GM21576 (cell line): ENCODE data around the gene ATP8B1.
"Not testable (repeated sequence)": the region's sequence is repeated elsewhere in the genome, so short reads cannot be mapped to it uniquely, and the experiment has no call there.

Source experiments
- ATAC-seq: cut with Tn5 transposase; IDR thresholded peaks from one replicate; pipeline ENCODE4 v1.9.1; 2021; ENCODE audit warnings: mild to moderate bottlenecking, moderate library complexity; ENCODE audit not compliant: unreplicated experiment

Gene ATP8B1

DNA sequence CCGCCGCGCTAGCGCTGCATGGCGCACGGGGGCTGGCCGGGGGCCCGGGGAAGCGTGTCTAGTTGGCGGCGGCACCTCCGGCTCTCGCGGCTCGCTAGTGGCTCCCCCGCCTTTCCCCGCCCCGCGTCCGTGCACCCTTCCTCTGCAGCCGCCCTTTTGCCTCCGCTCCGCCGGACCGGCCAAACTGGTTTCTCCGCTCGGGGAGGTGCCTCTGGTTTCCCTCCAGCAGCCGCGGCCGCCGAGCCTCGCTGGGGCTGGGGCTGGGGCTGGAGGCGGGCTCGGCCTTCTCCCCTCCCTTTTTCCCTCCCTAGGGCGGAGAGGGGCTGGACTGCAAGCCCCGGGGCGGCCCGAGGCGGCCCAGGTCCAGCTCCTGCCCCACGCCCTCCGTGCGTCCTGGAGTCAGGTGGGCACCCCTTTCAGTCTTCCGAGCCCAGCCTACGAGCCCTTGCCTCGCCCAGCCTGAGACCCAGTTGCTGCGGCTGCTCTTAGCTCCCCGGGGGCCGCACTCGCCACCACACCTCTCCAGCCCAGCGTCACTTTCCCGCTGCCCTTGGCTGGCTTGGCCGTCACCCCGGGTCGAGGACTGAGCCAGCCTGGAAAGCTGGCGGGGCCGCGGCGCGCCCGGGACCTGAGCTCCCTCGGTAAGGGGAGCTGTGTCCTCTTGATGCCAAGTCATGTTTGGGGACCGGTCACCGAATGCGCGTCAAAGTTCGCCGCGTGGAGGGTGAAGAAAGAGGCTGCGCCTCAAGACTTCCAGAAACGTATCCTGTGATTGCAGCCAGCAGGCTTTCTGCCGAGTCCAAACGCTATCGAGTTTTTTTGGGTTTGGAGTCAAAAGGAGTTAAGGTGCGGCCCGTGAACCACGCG lies at the start of gene ATP8B1:
TSS of gene ATP8B1 (minus strand) at position 213 of the 867 bp plus-strand sequence. CDS start 71,508 bp downstream, outside the sequence.
- no peak for ATAC-seq

DNA sequence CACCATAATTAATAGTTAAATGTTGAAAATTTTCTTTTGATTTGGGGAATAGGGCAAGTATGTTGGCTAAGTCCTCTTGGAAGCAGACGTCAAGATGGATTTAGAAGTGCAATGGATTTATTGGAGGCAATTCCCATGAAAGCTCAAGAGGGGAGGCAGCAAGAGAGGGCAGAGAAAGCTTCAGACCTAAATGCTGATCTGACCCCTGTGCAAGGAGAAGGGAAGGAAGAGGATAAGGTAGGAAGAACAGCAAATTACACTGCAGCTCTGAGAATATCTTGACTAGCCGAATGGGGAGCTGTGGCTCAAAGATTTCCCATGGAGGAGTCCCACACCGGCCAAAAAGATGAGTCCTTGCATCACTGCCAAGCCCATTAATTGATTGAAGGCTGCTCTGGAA lies 46.9 kb upstream of the ATP8B1 start:
- ATAC-seq: no peak

DNA sequence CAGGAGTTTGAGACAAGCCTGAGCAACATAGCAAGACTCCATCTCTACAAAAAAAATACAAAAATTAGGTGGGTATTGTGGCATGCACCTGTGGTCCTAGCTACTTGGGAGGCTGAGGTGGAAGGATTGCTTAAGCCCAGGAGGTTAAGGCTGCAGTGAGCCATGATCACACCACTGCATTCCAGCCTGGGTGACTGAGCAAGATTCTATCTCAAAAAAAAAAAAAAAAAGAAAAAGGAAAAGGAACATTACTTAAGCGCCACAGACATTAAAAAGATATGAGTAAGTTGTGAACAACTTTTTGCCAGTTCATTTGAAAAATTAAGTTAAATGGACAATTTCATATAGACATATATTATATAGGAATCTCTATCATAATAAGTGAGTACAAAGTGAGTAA lies 45.3 kb upstream of the ATP8B1 start:
- not testable (repeated sequence) for ATAC-seq

DNA sequence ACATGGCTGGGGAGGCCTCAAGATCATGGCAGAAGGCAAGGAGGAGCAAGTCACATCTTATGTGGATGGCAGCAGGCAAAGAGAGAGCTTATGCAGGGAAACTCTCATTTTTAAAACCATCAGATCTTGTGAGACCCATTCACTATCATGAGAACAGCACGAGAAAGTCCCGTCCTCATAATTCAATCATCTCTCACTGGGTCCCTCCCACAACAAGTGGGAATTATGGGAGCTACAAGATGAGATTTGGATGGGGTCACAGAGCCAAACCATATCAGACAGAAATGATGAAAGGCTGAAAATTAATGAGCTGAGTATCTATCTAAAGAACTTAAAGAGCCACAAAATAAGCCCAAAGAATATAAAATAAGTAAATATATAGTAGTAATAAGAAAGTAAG lies 44.3 kb upstream of the ATP8B1 start:
- ATAC-seq: not testable (repeated sequence)

DNA sequence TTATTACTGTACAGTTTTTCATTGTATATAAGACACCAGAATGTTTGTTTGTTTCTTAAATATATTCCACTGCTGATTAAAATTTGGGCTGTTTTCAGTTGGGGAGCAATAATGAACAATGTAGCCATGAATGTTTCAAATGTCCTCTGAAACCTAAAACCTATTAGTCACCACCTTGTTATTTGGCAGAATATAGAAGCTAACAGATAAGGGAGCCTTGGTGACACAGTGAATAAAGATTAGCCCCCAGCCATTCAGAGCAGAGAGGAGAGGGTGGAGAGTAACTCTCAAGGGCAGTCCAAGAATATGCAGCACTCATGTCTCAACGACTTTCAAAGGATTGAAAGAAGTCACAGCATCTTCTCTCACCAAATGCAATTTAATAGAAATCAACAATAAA lies 43.1 kb upstream of the ATP8B1 start:
- ATAC-seq: no peak

DNA sequence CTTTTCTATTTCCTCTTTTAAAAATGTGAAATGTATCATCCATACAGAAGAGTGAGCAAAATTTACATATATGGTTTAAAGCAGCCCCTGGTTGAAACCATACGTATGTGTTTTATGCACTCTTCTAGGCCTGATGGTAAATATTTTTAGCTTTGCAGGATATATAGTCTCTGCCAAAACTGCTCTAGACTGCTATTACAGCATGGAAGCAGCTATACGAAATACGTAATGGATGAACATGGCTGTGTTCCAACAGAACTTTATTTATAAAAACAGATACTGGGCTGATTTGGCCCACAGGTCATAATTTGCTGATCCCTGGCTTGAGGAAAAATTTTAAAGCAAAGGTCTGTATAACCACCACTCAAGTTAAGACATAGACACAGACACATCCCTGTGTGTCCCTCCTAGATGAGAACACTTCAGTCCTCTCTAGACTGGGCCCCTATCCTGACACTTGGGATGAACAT lies 42.5 kb upstream of the ATP8B1 start:
- no peak for ATAC-seq

DNA sequence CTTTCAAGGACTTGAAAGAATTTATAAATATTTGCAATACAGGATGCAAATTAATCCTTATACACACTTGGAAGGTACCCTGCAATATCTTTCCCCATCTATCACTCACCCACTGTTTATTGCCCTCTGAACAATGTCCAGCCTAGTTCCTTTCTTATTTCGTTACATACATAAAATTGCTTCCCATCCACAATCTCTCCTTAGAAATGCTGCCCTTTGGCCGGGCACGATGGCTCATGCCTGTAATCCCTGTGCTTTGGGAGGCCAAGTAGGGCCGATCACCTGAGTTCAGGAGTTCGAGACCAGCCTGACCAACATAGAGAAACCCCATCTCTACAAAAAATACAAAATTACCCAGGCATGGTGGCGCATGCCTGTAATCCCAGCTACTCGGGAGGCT lies 41.2 kb upstream of the ATP8B1 start:
- no peak for ATAC-seq

DNA sequence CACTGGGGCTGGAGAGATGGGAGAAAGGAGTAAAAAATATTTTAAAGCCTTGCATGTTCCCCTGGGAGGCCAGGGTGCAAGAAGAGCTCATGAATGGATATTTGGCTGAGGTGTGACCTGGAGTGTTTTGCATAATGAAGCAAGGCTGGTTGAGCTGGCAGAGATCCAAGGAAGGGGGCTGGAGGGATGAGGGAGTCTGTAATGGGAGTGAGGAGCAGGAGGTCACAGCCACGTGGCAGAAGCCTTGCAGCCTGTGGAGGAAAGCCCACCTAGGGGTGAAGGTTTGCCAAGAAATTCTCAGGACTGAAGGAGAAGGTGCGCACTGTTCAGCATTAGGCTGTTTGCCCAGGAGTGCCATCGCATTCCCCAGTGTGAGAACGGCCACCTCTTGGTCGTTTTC lies 40.3 kb upstream of the ATP8B1 start:
- ATAC-seq: no peak

DNA sequence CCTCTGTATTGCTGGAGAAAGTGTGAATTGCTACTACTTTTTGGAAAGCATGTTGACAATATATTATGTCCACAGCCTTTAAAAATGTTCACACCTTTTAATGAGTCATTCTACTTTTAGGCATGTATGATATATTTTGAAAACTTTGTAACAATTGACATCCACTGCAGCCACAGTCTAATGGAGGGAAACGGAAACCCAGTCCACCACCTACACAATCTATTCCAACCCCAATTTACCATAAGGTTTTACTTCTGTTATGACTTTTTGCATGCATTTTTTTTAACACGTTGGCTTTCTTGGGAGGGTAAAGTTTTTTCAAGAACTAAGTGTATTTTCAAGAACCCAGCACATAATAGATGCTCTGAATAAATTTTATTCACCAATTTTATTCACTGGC lies 38.5 kb upstream of the ATP8B1 start:
- ATAC-seq: peak; percentile 50

DNA sequence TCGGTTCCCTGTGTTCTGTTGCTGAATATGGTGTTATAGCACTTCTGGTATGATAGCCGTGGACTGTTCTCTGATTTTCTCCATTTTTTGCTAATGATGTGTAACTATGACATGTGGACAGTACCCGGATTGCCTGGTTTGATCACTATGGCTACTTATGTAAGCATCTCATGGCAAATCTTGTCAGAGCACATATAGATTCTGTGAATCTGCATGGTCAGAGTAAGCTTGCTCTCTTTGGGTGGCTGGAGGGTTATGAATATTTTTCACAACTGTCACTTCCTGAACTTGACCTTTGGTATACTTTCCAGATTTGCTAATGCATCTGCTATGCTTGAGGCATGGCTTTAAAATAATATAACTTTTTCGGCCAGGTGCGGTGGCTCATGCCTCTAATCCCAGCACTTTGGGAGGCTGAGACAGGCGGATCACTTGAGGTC lies 36.8 kb upstream of the ATP8B1 start:
- ATAC-seq: no peak

DNA sequence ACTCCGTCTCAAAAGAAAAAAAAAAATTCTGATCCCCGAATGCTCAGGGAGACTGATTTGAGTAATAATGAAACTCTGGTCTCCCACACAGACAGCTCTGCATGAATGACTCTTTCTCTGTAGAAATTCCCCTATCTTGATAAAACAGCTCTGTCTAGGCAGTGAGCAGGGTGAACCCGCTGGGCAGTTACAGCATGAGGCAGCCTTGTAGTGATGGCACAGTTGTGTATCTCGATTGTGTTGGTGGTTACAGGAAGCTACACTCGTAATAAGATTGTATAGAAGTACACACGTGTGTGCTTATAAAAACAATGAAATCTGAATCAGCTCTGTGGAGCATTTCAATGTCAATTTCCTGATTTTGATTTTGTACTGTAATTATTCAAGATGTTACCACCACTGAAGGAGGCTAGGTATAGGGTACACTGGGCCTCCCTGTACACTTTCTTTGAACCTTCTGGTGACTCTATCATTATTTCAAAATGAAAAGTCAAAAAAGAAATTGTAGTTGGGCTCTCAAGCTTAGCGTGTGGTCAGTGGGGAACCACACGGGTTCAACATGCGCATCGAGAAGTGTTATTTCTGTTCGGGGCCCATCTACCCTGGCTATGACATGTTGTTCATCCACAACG lies 34.9 kb upstream of the ATP8B1 start:
- peak; percentile 81 for ATAC-seq

DNA sequence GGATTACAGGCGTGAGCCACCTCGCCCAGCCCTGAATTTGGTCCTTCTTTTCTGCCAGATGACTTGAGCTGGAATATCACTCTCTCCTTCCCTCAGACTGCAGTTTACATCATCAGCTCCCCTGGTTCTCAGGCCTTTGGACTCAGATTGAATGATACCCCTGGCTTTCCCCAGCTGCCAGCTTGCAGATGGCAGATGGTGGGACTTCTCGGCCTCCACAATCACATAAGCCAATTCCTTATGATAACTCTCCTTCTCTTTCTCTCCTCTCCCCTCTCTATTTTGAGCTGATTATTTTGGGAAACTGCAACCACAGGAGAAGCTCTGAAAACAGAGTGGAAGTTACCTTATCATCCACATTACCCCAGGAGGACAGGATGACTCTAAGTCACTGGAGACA lies 33.4 kb upstream of the ATP8B1 start:
- ATAC-seq: no peak

DNA sequence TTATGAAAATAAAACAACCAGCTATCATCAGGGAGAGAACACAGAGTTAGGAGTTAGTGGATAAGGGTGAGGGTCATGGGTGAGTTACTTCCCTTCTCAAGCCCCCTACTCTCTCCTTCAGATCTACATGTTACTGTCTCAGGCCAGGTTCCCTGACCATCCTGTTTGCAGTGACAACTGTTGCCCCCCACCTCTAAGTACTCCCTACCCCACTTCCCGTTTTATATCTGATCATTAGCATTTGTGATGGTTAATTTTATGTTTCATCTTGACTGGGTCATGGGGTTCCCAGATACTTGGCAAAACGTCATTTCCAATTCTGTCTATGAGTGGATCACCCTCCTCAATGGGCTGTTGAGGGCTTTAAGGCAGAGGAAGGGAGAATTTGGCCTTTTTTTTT lies 32.8 kb upstream of the ATP8B1 start:
- no peak for ATAC-seq

DNA sequence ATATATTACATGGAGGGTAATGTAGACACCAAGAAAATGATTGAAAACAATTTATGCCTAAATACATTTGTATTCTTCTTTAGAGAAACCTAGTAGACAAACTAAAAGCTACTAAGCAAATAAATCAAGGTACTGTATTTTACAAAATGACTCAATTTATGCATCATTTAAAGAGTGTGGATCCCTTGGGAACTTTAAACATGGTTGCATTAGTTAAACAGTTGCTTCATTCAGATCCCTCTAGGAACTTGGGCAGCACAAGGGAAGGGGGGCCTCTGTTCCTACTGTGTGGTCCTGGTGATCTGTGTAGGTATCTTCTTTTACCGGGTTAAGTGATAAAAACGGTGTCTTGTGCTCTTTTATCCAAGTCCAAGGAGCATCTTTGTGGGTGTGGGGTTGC lies 31.5 kb upstream of the ATP8B1 start:
- no peak for ATAC-seq

DNA sequence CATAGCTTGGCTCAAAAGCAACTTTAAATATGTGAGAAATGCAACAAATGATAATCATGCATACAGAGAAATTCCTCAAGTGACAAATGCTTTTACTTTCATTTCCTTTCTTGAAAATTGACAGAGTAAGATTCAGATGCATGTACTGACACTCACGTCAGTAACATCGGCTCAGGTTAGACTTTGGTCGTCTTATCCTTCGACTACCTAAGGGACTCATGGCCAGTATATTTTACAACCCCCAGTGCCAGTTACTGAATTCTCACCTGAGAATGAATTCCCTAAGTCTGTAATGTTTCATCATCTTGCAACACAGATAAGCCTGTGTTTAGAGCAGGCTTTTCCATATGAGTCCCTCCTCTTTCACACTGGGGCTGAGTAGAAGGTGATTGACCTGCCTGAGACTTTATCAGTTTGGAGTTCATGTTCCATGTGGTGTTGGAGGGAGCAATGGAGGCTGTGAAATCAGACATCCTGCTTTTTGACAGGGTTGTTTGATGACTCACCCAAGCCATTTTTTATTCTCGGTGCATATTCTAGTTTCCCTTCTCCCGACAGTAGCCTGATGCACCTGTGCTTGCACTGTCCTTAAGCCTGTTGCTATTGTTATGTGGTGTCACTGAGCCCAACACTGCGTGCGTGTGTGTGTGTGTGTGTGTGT lies 30.5 kb upstream of the ATP8B1 start:
- ATAC-seq: peak; percentile 42

DNA sequence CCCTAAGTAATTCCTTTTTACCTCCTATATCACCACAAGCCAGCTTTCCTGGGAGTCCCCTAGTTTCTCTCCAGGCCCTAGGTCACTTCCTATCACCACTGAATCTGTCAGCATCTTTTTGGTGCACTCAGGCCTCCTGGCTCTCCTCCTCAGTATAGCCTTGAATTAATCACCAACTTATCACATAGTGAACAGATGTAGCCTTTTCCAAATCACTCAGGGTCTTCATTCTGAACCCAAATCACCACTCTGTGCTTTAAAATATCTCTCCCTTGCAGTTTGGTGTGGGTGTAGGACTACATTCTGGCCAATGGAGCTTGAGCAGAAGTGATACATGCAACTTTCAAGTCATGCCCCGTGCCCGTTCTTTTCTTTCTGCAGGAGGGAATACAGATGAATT lies 29.6 kb upstream of the ATP8B1 start:
- ATAC-seq: no peak

DNA sequence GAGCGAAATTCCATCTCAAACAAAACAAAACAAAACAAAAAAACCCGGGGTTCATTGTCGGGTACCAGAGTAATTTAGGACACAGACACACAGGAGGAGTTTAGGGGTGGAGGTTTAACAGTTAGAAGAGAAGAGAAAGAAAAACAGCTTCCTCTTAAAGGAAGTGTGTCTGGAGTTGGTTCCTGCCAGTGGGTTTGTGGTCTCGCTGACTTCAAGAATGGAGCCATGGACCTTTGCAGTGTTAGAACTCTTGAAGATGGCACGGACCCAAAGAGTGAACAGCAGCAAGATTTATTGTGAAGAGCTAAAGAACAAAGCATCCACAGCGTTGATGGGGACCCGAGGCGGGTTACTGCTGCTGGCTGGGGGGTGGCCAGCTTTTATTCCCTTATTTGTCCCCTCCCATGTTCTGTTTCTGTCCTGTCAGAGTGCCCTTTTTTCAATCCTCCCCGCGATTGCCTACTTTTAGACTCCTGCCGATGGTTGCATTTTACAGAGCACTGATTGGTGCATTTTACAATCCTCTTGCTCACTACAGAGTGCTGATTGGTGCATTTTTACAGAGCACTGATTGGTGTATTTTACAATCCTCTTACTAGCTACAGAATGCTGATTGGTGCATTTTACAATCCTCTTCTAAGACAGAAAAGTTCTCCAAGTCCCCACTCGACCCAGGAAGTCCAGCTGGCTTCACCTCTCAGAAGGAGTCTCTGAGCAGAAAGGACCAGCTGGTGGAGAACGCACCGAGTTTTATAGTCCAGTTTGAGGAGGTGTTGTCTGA lies 28.7 kb upstream of the ATP8B1 start:
- no peak for ATAC-seq

DNA sequence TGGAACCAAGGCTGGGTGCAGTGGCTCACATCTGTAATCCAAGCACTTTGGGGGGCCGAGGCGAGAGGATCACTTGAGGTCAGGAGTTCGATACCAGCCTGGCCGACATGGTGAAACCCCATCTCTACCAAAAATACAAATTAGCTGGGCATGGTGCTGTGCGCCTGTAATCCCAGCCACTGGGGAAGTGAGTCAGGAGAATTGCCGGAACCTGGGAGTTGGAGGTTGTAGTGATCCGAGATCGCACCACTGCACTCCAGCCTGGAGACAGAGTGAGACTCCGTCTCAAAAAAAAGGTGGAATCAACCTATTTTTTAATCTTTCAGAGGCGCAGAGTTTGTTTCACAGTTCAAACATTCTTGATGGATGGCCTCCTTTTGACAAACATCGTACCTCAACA lies 24.5 kb upstream of the ATP8B1 start:
- no peak for ATAC-seq

DNA sequence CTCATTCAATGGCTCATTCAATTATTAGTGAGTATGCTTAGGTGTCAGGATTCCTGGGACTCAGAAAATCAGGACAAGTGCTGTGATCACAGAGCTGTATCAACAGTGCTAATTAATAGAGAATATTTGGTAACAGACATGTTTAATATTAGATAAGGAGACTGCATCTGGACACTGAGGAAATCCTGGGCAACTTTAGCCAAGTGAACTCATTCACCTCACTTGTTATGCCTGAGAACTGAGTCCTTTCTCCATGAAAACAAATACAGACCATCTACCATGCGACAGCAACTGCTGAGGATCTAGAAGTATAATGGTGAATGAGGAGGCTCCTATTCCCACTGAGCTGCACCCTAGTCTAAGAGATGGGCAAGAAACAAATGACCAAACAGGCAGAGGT lies 23.1 kb upstream of the ATP8B1 start:
- ATAC-seq: no peak

DNA sequence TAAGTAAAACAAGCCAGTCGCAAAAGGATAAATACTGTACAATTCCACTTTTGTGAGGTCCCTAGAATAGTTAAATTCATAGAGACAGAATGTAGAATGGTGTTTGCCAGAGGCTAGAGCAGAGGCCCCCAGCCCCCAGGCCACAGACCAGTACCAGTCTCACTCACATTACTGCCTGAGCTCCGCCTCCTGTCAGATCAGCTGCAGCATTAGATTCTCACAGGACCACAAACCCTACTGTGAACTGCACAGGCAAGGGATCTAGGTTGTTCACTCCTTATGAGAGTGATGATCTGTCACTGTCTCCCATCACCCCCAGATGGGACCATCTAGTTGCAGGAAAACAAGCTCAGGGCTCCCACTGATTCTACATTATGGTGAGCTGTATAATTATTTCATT lies 17.5 kb upstream of the ATP8B1 start:
- ATAC-seq: not testable (repeated sequence)
